PFSK-1 (cell line): ENCODE data around the gene COQ8B.

Experiments
- POLR2AphosphoS5 ChIP-seq: IDR thresholded peaks from 2 replicates; pipeline ENCODE4 v1.6.1; 2012; ENCODE audit warnings: low read depth, mild to moderate bottlenecking, control low read depth, low read length, moderate library complexity
- SIN3A ChIP-seq: IDR thresholded peaks from 2 replicates; pipeline ENCODE4 v1.6.1; 2012; ENCODE audit warnings: mild to moderate bottlenecking, low read length, moderate library complexity, borderline replicate concordance; ENCODE audit not compliant: insufficient read depth

DNA sequence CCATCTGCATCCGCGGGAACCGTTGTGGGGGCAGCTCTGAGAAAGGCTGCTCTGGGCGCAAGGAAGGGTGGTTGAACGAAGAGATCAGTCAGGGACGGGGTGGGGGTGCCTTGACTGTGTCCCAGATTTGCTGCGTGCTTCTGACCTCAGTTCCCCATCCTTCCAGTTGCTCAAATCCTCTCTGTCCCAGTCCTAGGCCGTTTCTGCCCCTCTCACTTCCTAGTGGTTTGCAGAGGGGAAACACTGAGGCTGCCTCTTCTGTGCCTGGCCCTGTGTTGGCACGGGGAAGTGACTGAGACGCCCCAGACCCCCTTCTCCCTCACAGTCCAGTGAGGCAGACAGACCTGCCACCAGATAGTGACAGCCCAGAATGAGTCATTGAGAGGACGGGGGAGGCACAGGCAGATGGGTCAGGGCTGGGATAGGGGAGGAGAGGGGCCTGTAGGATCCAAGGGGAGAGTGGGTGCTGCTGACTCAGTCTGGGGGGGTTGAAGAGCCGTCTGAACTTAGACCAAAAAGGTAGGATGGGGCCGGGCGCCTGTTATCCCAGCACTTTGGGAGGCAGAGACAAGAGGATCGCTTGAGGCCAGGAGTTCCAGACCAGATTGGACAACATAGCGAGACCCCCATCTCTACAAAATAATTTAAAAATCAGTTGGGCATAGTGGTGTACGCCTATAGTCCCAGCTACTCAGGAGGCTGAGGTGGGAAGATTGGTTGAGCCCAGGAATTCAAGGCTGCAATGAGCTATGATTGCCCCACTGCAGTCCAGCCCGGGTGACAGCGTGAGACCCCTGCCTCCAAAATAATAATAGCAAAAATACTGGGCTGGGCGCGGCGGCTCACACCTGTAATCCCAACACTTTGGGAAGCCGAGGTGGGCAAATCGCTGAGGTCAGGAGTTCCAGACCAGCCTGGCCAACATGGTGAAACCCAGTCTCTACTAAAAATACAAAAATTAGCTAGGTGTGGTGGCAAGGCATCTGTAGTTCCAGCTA lies 52.7 kb downstream of the COQ8B start:
- 0 out of 2 replicates have a peak, but pooled peaks have one; percentile 15 for TF ChIP-seq POLR2AphosphoS5
- TF ChIP-seq SIN3A, result no peak
